H4 (cell line): Measurements from ENCODE around the gene FAM50A. TPM values are rescaled to one million over a fixed set of nuclear protein-coding genes. Genes with fewer than 3 reads are reported as not detected.

Source experiments
- DNase-seq: peaks from one replicate; pipeline ENCODE4 v3.0.0-alpha.2; 2015; ENCODE audit warnings: low spot score
- total RNA-seq: library from RNA; depleted of rRNA; stranded (reverse); fragments of >200 nt; shearing (Covaris generic); gene quantifications from 2 replicates; pipeline ENCODE4 v1.2.3, GENCODE V29; 2014

Gene FAM50A
- total RNA-seq, 1 experiment from 2014 or later, result 63.0 TPM

DNA sequence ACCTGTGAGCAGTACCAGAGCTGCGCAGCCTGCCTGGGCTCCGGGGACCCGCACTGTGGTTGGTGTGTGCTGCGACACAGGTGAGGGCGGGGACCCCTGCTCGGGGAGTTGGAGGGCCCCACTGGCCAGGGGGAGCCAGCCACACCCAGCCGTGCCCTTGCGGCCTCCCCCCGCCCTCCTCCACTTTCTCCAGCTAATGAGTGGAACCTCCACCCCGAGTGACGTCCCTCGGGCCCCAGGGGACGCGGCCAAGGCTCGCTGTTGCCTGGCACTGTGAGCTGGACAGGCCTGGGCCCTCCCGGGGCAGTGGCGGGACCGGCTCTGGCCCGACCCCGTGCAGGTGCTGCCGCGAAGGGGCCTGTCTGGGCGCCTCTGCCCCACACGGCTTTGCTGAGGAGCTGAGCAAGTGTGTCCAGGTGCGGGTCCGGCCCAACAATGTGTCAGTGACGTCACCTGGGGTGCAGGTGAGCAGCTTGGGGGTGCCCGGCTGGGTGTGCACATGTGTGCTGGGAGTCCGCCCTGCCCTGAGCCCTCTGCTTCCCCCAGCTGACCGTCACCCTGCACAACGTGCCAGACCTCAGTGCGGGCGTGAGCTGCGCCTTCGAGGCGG lies 19.8 kb downstream of the FAM50A start:
- no peak for DNase-seq

DNA sequence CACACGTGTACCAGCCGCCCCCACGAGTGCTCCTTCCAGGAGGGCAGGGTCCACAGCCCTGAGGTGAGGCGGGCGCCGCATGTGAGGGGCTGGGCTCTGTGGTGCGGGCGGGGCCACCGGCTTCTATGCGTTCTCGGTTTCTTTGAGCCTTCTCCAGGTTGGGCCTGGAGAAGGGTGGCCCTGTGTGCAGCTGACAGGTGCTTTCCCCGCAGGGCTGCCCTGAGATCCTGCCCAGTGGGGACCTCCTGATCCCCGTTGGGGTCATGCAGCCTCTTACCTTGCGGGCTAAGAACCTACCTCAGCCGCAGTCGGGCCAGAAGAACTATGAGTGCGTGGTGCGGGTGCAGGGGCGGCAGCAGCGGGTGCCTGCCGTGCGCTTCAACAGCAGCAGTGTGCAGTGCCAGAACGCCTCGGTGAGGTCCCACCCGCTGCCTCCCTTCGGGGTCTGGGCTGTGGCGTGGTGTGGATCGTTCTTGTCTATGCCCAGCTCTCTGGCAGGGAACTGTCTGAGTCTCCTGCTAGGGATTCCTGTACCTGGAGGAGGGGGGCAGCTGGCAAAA lies 20.9 kb downstream of the FAM50A start:
- no peak for DNase-seq

- DNase-seq, result no peak
Observed at GRCh38 chrX:154465601-154466000, 21.7 kb downstream of the FAM50A start.

DNA sequence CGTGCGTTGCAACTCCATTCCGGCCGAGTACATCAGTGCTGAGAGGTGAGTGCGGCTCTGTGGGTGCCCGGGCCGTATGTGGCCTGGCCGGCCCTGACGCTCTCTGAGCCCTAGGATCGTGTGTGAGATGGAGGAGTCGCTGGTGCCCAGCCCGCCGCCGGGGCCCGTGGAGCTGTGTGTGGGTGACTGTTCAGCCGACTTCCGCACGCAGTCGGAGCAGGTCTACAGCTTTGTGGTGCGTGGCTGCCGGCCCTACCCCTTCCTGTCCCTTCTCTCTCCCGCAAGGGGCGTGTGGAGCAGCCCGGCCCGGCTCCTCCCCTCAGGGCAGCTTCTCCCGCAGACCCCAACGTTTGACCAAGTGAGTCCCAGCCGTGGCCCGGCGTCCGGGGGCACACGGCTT lies 22.1 kb downstream of the FAM50A start:
- no peak for DNase-seq

DNA sequence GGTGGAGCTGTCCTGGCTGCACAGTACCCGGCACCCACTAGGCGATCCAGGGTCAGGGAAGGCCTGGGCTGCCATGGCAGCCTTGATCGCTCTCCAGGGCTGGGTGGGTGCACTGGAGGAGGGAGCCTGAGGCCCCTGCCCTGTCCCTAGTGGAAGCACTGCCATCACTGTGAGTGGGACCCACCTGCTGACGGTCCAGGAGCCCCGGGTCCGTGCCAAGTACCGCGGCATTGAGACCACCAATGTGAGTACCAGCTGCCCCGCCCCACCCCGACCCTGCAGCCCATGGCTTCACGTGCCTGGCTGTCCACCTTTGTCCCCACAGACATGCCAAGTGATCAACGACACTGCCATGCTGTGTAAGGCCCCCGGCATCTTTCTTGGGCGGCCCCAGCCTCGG lies 23.0 kb downstream of the FAM50A start:
- DNase-seq, result no peak

DNA sequence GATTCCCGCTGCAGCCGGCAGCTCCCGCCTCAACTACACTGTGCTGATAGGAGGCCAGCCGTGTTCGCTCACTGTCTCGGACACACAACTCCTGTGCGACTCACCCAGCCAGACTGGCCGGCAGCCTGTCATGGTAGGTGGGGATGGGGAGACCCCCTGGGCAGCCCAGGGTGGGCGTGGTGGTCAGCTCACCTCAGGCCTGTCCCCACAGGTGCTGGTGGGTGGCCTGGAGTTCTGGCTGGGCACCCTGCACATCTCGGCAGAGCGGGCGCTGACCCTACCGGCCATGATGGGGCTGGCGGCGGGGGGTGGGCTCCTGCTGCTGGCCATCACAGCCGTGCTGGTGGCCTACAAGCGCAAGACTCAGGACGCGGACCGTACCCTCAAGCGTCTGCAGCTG lies 23.6 kb downstream of the FAM50A start:
- DNase-seq, result no peak

GRCh38 chrX:154468217-154468616 lies 24.3 kb downstream of the FAM50A start:
- DNase-seq, result no peak

DNA sequence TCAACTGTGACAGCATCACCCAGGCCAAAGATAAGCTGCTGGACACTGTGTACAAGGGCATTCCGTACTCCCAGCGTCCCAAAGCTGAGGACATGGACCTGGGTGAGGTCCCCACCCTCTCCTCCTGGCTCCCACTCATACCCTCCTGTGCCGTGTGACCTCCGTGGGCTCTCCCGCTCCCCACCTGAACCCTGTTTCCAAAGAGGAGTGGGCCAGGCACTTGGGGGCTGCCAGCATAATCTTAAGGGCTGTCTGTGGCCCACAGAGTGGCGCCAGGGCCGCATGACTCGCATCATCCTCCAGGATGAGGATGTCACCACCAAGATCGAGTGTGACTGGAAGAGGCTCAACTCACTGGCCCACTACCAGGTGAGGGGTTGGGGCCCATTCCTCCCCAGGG lies 25.2 kb downstream of the FAM50A start:
- no peak for DNase-seq

GRCh38 chrX:154469880-154470279 lies 25.9 kb downstream of the FAM50A start:
- no peak for DNase-seq

- DNase-seq, result no peak
Observed at GRCh38 chrX:154470434-154470833, 26.5 kb downstream of the FAM50A start.

- no peak for DNase-seq
Observed at GRCh38 chrX:154470914-154471568, 27.1 kb downstream of the FAM50A start.

- DNase-seq, result no peak
Observed at GRCh38 chrX:154471839-154472684, 28.1 kb downstream of the FAM50A start.

GRCh38 chrX:154472685-154473632 lies 29.0 kb downstream of the FAM50A start:
- no peak for DNase-seq

DNA sequence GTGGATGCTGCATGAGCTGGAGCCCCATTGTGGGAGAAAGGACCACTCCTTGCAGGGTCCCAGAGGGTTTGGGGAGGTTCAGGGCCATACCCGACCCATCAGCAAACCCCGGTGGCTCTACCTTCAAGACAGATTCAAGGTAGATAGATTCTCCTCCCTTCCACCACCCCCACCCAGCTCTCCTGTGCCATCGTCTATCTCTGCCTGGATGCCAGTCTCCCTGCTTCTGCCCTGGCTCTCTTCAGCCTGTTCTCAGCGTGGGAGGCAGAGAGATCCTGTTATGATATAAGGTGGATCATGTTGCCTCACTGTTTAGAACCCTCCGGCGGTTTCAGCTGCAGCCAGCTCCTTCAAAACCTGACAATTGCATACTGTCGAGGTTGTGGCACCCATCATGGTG lies 29.7 kb downstream of the FAM50A start:
- DNase-seq, result no peak

DNA sequence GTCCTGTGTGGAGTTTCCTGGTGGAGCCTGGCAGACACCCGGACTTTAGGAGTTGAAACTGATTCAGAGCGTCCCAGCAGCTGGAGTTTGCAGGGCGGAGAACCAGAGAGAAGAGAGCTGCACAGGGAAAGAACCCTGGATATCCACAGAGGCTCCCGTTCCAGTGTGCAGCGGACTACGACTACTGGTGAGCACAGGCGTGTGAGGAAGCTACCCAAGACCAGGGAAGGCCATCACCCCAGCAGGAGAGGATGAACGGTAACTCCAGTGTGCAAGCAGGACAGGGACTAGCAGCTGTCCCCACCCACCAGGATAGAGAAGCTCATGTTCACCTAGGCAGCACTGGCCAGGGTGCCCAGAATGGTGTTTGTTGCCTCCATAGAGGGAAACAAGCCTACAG lies 32.9 kb downstream of the FAM50A start:
- no peak for DNase-seq

DNA sequence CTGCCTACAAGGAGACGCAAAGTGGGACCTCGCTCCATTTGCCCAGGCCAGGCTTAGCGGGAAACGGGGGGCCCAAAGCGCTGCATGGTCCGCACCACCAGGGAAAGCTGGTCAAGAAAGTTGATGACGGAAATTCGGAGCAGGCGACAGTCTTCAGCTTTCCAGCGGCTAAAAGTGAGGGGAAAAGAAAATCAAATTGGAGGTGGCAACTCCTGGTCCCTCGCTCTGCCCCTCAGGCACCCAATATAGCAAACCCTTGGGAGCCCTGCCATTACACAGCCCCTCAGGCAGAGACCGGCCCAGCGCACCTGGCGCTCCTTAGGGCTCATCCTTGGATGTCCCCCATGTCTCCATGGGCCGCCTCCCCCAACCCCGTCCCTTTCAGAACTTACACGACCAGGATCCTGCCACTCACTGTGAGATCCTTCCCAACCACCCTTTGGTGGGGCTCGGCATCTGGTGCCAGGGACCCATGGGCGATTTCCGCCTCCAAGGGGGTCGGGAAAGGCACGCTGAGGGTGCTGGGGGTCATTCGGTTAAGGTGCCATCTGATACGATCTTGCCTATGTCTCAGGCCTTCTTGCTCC lies 34.0 kb downstream of the FAM50A start:
- no peak for DNase-seq

DNA sequence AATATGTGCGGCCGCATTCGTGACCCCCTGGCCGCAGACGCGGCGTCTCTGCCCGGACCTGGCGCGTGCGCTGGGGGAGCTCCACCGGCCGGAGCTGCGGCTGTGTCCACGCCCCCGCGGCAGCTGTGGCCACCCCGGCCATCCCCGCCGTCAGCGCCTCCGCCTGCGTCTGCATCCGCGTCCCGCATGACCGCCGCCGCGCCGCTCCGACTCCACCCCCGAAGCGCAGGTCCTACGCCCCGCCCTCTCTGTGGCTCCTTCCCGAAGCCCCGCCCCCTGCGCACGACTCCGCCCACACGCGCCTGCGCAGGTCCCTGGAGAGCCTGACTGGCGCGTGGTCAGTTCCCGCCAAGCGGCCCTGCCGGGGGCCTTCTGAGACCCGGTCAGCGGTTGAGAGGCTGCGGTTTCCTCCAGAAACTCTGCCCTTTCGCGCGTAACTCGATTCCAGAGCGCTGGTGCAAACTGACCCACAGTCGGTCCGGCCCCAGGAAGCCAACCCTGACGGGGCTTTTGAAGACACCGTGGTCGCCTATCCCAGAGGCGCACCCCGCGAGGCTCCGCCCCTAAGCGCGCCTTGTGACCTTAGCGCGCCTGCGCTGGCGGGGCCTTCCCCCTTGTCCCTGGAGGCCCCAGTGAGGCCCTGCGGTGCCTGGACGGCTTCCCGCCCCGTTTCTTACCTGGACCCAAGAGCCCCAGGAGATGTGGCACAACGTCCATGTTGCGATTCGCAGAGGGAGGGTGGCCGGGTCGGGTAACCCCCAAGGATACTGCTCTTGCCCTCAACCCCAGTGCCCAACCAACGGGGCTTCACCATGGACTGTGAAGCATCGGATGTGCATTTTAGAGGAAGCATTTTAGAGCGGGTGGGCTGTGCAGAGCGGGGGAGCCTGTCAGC lies 35.0 kb downstream of the FAM50A start, which contains the start of gene LAGE3:
TSS of gene LAGE3 (minus strand) at position 554 of the 895 bp plus-strand sequence. CDS start at position 188, 366 bp downstream.
- DNase-seq, result peak; percentile 82

DNA sequence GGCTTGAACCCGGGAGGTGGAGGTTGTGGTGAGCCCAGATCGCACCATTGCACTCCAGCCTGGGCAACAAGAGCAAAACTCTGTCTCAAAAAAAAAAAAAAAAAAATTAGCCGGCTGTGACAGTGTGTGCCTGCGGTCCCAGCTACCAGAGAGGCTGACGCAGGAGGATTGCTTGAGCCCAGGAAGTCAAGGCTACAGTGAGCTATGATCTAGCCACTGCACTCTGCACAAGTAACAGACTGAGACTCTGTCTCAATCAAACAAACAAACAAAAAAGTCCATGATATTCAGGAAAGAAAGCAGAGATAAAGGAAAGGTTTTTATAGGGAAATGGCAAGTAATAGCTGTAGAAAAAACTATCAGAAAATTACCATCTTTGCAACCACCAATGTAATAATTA lies 37.3 kb downstream of the FAM50A start:
- DNase-seq, result no peak

GRCh38 chrX:154481911-154482601 lies 38.1 kb downstream of the FAM50A start:
- DNase-seq, result no peak
